ENCODE results near the gene RPL35. TPM values are rescaled to one million over a fixed set of nuclear protein-coding genes. Genes with fewer than 3 reads are reported as not detected.

The RPL35 gene
- total RNA-seq, 1 experiment from 2014 or later, result 1,966 TPM

GRCh38 chr9:124813501-124814163 lies 48.1 kb downstream of the RPL35 start:
- no peak for DNase-seq (ENCODE audit: unreplicated experiment)
- Mint-ChIP-seq H3K36me3 (ENCODE audit: insufficient read depth, unreplicated experiment) (no peaks in the 10 kb centered on the region), H3K9me3 (ENCODE audit: unreplicated experiment) (no peaks in the 10 kb centered on the region), H3K27ac (ENCODE audit: low read depth, unreplicated experiment) (peak overlapping the region; percentile 46), H3K27me3 (ENCODE audit: insufficient read depth, unreplicated experiment) (no peaks in the 10 kb centered on the region), H3K4me3 (ENCODE audit: unreplicated experiment) (no peak overlapping the region), H3K4me1 (ENCODE audit: insufficient read depth, unreplicated experiment) (peaks cover 41% of the 10 kb centered on the region)
- TF ChIP-seq, protein P1, sequence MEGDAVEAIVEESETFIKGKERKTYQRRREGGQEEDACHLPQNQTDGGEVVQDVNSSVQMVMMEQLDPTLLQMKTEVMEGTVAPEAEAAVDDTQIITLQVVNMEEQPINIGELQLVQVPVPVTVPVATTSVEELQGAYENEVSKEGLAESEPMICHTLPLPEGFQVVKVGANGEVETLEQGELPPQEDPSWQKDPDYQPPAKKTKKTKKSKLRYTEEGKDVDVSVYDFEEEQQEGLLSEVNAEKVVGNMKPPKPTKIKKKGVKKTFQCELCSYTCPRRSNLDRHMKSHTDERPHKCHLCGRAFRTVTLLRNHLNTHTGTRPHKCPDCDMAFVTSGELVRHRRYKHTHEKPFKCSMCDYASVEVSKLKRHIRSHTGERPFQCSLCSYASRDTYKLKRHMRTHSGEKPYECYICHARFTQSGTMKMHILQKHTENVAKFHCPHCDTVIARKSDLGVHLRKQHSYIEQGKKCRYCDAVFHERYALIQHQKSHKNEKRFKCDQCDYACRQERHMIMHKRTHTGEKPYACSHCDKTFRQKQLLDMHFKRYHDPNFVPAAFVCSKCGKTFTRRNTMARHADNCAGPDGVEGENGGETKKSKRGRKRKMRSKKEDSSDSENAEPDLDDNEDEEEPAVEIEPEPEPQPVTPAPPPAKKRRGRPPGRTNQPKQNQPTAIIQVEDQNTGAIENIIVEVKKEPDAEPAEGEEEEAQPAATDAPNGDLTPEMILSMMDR (IDR thresholded peaks at IDR 0.05; ENCODE audit: unreplicated experiment), result no peak
- ChIA-PET CTCF (interaction anchor here (0.6 to 10.1 kb wide), 8 partner anchors 10 to 47 kb away, joined by 3 to 112 read pairs (median 4); partner anchors contain the start of genes NR6A1, OLFML2A and WDR38), POLR2A (interaction anchor here (0.7 to 2.9 kb wide), 11 partner anchors 13 to 56 kb away, joined by 3 to 11 read pairs (median 4); partner anchors contain the start of genes NR6A1, RPL35 and WDR38)
- BruUV-seq (replicated peaks), result no TSS peak
- intact Hi-C loops (cut with micrococcal nuclease), result loop anchor here (5.0 kb wide), 1 partner anchor 39 kb away; the partner anchor contains the start of gene WDR38

- H3K27ac Mint-ChIP-seq (ENCODE audit: low read depth, unreplicated experiment), result peak overlapping the region; percentile 46
- peaks cover 35% of the 10 kb centered on the region for H3K4me1 Mint-ChIP-seq (ENCODE audit: insufficient read depth, unreplicated experiment)
- H3K4me3 Mint-ChIP-seq (ENCODE audit: unreplicated experiment), result no peak overlapping the region
- no peaks in the 10 kb centered on the region for H3K36me3 Mint-ChIP-seq (ENCODE audit: insufficient read depth, unreplicated experiment)
- intact Hi-C loops (cut with micrococcal nuclease), result loop anchor here (5.0 kb wide), 1 partner anchor 39 kb away; the partner anchor contains the start of gene WDR38
- no peaks in the 10 kb centered on the region for H3K9me3 Mint-ChIP-seq (ENCODE audit: unreplicated experiment)
- no peak for DNase-seq (ENCODE audit: unreplicated experiment)
- no TSS peak for BruUV-seq (replicated peaks)
- TF ChIP-seq, protein P1 (IDR thresholded peaks at IDR 0.05; ENCODE audit: unreplicated experiment), result no peak
- no peaks in the 10 kb centered on the region for H3K27me3 Mint-ChIP-seq (ENCODE audit: insufficient read depth, unreplicated experiment)
- CTCF ChIA-PET, result interaction anchor here (0.6 to 10.1 kb wide), 7 partner anchors 11 to 43 kb away, joined by 3 to 112 read pairs (median 3); partner anchors contain the start of genes NR6A1, OLFML2A and WDR38
- POLR2A ChIA-PET, result interaction anchor here (0.7 to 2.9 kb wide), 5 partner anchors 21 to 194 kb away, joined by 3 to 11 read pairs (median 7); partner anchors contain the start of genes NR6A1 and WDR38
Observed at GRCh38 chr9:124813041-124813440, 48.7 kb downstream of the RPL35 start.

DNA sequence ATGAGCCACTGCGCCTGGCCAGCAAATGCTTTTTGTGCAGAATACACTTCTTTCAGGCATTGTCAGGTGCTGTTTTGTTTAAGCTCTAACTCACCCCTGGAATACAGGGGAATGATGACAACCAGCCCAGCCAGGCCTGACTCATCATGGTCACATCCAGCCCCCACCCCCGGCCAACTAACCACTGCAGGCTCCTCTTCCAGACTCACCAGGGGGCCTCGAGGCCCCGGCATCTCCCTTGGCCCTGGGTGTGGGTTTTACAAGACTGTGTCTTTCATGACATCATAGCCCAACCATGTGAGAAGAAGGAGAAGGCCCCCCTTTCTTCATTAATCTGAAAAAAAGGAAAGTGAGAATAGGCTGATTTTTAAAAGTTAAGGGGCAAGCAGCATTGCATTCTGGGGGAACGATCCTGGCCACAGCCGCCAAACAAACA lies 49.3 kb downstream of the RPL35 start:
- intact Hi-C loops (cut with micrococcal nuclease), result loop anchor here (5.0 kb wide), 1 partner anchor 40 kb away; the partner anchor contains the start of gene WDR38
- DNase-seq (ENCODE audit: unreplicated experiment), result peak; percentile 88
- CTCF ChIA-PET, result interaction anchor here (0.6 to 10.1 kb wide), 9 partner anchors 11 to 390 kb away, joined by 3 to 112 read pairs (median 3); partner anchors contain the start of genes NR6A1, OLFML2A and WDR38
- Mint-ChIP-seq H3K9me3 (ENCODE audit: unreplicated experiment) (no peaks in the 10 kb centered on the region), H3K27me3 (ENCODE audit: insufficient read depth, unreplicated experiment) (no peaks in the 10 kb centered on the region), H3K4me1 (ENCODE audit: insufficient read depth, unreplicated experiment) (peaks cover 31% of the 10 kb centered on the region), H3K36me3 (ENCODE audit: insufficient read depth, unreplicated experiment) (no peaks in the 10 kb centered on the region), H3K27ac (ENCODE audit: low read depth, unreplicated experiment) (peak overlapping the region; percentile 46), H3K4me3 (ENCODE audit: unreplicated experiment) (no peak overlapping the region)
- POLR2A ChIA-PET, result interaction anchor here (0.7 to 2.9 kb wide), 8 partner anchors 15 to 193 kb away, joined by 3 to 11 read pairs (median 3); partner anchors contain the start of genes ARPC5L and WDR38
- TF ChIP-seq, protein P1 (IDR thresholded peaks at IDR 0.05; ENCODE audit: unreplicated experiment), result no peak
- no TSS peak for BruUV-seq (replicated peaks)
